HCT116 (cell line): Measurements from ENCODE around the gene METTL15. TPM values are rescaled to one million over a fixed set of nuclear protein-coding genes. Genes with fewer than 3 reads are reported as not detected.

Experiments used
- ATAC-seq: fragments of 200-7000 bp; cut with Tn5 transposase; 2 replicates; pipeline ENCODE4 v1.9.1; 2020; ENCODE audit warnings: mild to moderate bottlenecking, moderate library complexity
- BruUV-seq: library from RNA; stranded (reverse); fragments of 400-500 nt; replicated peaks from 2 replicates; lab custom pipeline; 2021; lab: Mats Ljungman, UMichigan
- CTCF ChIA-PET: fragments of 300-600 bp; sonication (Branson Sonifier 250); formaldehyde crosslinking; loops from one replicate; lab custom pipeline; 2021; ENCODE audit warnings: antibody characterized with exemption; lab: Charles Lee
- POLR2A ChIA-PET: fragments of 300-600, 350-600 bp; sonication (Branson Sonifier 250); formaldehyde crosslinking; loops from one replicate; lab custom pipeline; 2021; ENCODE audit warnings: antibody characterized with exemption; lab: Charles Lee
- RAD21 ChIA-PET, 2 experiments: fragments of 300-600 bp; sonication (Branson Sonifier 250); formaldehyde crosslinking; loops; one replicate each; lab custom pipeline; 2023; ENCODE audit warnings: low total read pairs in 2 of 2; ENCODE audit not compliant: uncharacterized antibody in 2 of 2, unreplicated experiment in 2 of 2, low non-redundant PET in 1 of 2; lab: Charles Lee
- DNase-seq: peaks from one replicate; pipeline ENCODE4 v3.0.0-alpha.2; 2010; ENCODE audit warnings: low read depth, low spot score
- H2AFZ ChIP-seq: fragments of 200-600 bp; shearing (Covaris generic), sonication (generic); 2 replicates; pipeline ENCODE4 v1.6.1; 2017; ENCODE audit warnings: low read depth, mixed run types, mixed read lengths, antibody characterized with exemption, low read length; ENCODE audit not compliant: poor library complexity, severe bottlenecking
- H3K27ac ChIP-seq: 2 replicates; pipeline ENCODE4 v1.5.1; 2012; ENCODE audit warnings: low read depth, low read length
- H3K27me3 ChIP-seq: fragments of 200-600 bp; sonication (generic); 2 replicates; pipeline ENCODE4 v1.6.1; 2016; ENCODE audit warnings: mixed run types, low read length, mixed read lengths; ENCODE audit not compliant: insufficient read depth
- H3K36me3 ChIP-seq, 2 experiments: fragments of 200-500 bp in 1 of 2; fragments of 200-600 bp in 1 of 2; sonication (Bioruptor generic) in 1 of 2; sonication (generic) in 1 of 2; 2 replicates each; pipeline versions ENCODE4 v1.5.1 to v1.6.1; 2014 to 2016; ENCODE audit warnings: low read length in 2 of 2, inconsistent platforms in 1 of 2, mixed read lengths in 1 of 2, mixed run types in 1 of 2; ENCODE audit not compliant: insufficient read depth in 2 of 2, control insufficient read depth in 1 of 2
- H3K4me1 ChIP-seq, 2 experiments: fragments of 200-600 bp in 1 of 2; sonication (generic) in 1 of 2; 2 replicates each; pipeline versions ENCODE4 v1.5.1 to v1.6.1; 2012 to 2017; ENCODE audit warnings: low read length in 2 of 2, inconsistent platforms in 1 of 2, mild to moderate bottlenecking in 1 of 2, mixed read lengths in 1 of 2, mixed run types in 1 of 2, moderate library complexity in 1 of 2; ENCODE audit not compliant: insufficient read depth in 2 of 2, control insufficient read depth in 1 of 2
- H3K4me2 ChIP-seq: fragments of 200-600 bp; sonication (generic); 2 replicates; pipeline ENCODE4 v1.6.1; 2017; ENCODE audit warnings: mixed run types, low read length, mixed read lengths
- H3K4me3 ChIP-seq, 2 experiments: fragments of 200-600 bp in 1 of 2; sonication (generic) in 1 of 2; replicated peaks in 1 of 2; 2 replicates each; pipeline ENCODE4 v1.5.1; 2011 to 2016; ENCODE audit warnings: low read length in 2 of 2, control low read depth in 1 of 2, low read depth in 1 of 2, mild to moderate bottlenecking in 1 of 2, mixed read lengths in 1 of 2, mixed run types in 1 of 2
- H3K79me2 ChIP-seq: fragments of 200-600 bp; sonication (generic); 2 replicates; pipeline ENCODE4 v1.6.1; 2017; ENCODE audit warnings: mild to moderate bottlenecking, mixed run types, low read length, moderate library complexity, mixed read lengths; ENCODE audit not compliant: insufficient read depth
- H3K9ac ChIP-seq: fragments of 200-600 bp; sonication (generic); 2 replicates; pipeline ENCODE4 v1.6.1; 2016; ENCODE audit warnings: low read length, mixed read lengths
- H3K9me2 ChIP-seq: fragments of 200-600 bp; sonication (generic), shearing (Covaris generic); 2 replicates; pipeline ENCODE4 v1.6.1; 2017; ENCODE audit warnings: mixed run types, mild to moderate bottlenecking, moderate library complexity; ENCODE audit not compliant: insufficient read depth
- H3K9me3 ChIP-seq, 2 experiments: fragments of 200-500 bp in 1 of 2; fragments of 200-600 bp in 1 of 2; sonication (Bioruptor generic) in 1 of 2; sonication (generic) in 1 of 2; 2 replicates each; pipeline ENCODE4 v1.6.1; 2014 to 2017; ENCODE audit warnings: low read length in 2 of 2, mixed read lengths in 2 of 2, inconsistent platforms in 1 of 2, low read depth in 1 of 2, mild to moderate bottlenecking in 1 of 2, mixed run types in 1 of 2, moderate library complexity in 1 of 2; ENCODE audit not compliant: control insufficient read depth in 1 of 2, insufficient read depth in 1 of 2
- H4K20me1 ChIP-seq: fragments of 200-600 bp; sonication (generic), shearing (Covaris generic); 2 replicates; pipeline ENCODE4 v1.6.1; 2017; ENCODE audit warnings: mixed run types, mild to moderate bottlenecking, moderate library complexity; ENCODE audit not compliant: insufficient read depth
- CEBPB ChIP-seq: IDR thresholded peaks from 2 replicates; pipeline ENCODE4 v1.6.1; 2012; ENCODE audit warnings: low read depth
- ELF1 ChIP-seq: IDR thresholded peaks from 2 replicates; pipeline ENCODE4 v1.6.1; 2012; ENCODE audit warnings: low read depth, borderline replicate concordance
- EZH2 ChIP-seq: fragments of 200-600 bp; sonication (generic); IDR thresholded peaks from 2 replicates; pipeline ENCODE4 v1.6.1; 2017; ENCODE audit warnings: antibody characterized with exemption, mixed run types
- EZH2phosphoT487 ChIP-seq: fragments of 200-600 bp; IDR thresholded peaks from 2 replicates; pipeline ENCODE4 v1.6.1; 2018; ENCODE audit warnings: antibody characterized with exemption, borderline replicate concordance
- FOSL1 ChIP-seq: IDR thresholded peaks from 2 replicates; pipeline ENCODE4 v1.6.1; 2012; ENCODE audit warnings: low read depth
- POLR2AphosphoS5 ChIP-seq: IDR thresholded peaks from 2 replicates; pipeline ENCODE4 v1.6.1; 2011; ENCODE audit warnings: mild to moderate bottlenecking, low read depth, low read length, moderate library complexity
- RAD21 ChIP-seq: IDR thresholded peaks from 2 replicates; pipeline ENCODE4 v1.6.1; 2012; ENCODE audit warnings: low read depth, mild to moderate bottlenecking
- SP1 ChIP-seq: IDR thresholded peaks from 2 replicates; pipeline ENCODE4 v1.6.1; 2012; ENCODE audit warnings: low read depth
- SRF ChIP-seq: IDR thresholded peaks from 2 replicates; pipeline ENCODE4 v1.6.1; 2012; ENCODE audit warnings: low read depth
- TCF7L2 ChIP-seq: IDR thresholded peaks from 2 replicates; pipeline ENCODE4 v1.7.0; 2011; ENCODE audit warnings: borderline replicate concordance, inconsistent platforms; ENCODE audit not compliant: insufficient read depth, insufficient read length; ENCODE audit errors: extremely low read depth
- YY1 ChIP-seq: IDR thresholded peaks from 2 replicates; pipeline ENCODE4 v1.6.1; 2011; ENCODE audit warnings: low read length, low read depth, moderate library complexity, mild to moderate bottlenecking; ENCODE audit not compliant: insufficient replicate concordance; ENCODE audit errors: extremely low read depth
- ZFX ChIP-seq: fragments of 450-650 bp; IDR thresholded peaks from 2 replicates; pipeline ENCODE4 v1.6.1; 2017
- intact Hi-C: fragments of 100-400 bp; cut with micrococcal nuclease; formaldehyde crosslinking; loops from 2 replicates; pipeline ENCODE4 v1.10.0; 2022
- total RNA-seq: library from RNA; stranded (reverse); gene quantifications from one replicate; pipeline ENCODE4 v1.2.1, GENCODE V29; 2021; ENCODE audit not compliant: unreplicated experiment
- TF ChIP-seq, protein P1 (sequence below): IDR thresholded peaks from 2 replicates; pipeline ENCODE4 v1.6.1; 2012
- TF ChIP-seq, protein P2 (sequence below): IDR thresholded peaks from 2 replicates; pipeline ENCODE4 v1.6.1; 2012; ENCODE audit warnings: low read depth
- TF ChIP-seq, protein P3 (sequence below), 3 experiments: fragments of 200-600 bp in 1 of 3; sonication (generic) in 1 of 3; IDR thresholded peaks in 2 of 3; conservative IDR thresholded peaks in 1 of 3; 2 replicates each; pipeline ENCODE4 v1.5.1; 2012 to 2017; ENCODE audit warnings: low read depth in 2 of 3, low read length in 2 of 3, antibody characterized with exemption in 1 of 3, borderline replicate concordance in 1 of 3, control low read depth in 1 of 3, mild to moderate bottlenecking in 1 of 3, mixed read lengths in 1 of 3, mixed run types in 1 of 3, moderate library complexity in 1 of 3; ENCODE audit not compliant: insufficient read depth in 1 of 3

Gene METTL15
- total RNA-seq, 1 experiment from 2014 or later: 25.3 TPM

DNA sequence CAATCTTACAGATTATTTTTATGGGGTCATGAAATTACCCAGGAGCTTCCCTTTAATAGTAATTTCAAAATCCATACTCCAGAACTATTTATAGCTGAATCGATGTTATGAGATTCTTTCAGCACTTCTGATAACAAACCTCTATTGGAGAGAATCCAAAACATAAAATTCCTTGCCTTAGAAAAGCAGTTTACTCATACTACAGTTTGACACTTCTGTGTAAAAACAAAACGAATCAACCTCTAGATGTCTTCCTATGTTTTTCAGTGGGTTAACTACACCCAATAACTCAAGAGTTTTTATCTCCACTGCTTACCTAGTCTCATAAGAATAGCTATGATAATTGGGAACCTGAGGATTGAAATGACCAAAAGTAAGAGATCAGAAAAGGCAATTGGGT lies 35.9 kb upstream of the METTL15 start:
- TF ChIP-seq TCF7L2 (no peak), CEBPB (no peak), POLR2AphosphoS5 (no peak), YY1 (no peak), EZH2 (no peak), FOSL1 (no peak), ELF1 (no peak), SRF (no peak), SP1 (no peak), ZFX (no peak), EZH2phosphoT487 (no peak), RAD21 (no peak)
- TF ChIP-seq, protein P1, sequence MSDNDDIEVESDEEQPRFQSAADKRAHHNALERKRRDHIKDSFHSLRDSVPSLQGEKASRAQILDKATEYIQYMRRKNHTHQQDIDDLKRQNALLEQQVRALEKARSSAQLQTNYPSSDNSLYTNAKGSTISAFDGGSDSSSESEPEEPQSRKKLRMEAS: no peak
- TF ChIP-seq, protein P2, sequence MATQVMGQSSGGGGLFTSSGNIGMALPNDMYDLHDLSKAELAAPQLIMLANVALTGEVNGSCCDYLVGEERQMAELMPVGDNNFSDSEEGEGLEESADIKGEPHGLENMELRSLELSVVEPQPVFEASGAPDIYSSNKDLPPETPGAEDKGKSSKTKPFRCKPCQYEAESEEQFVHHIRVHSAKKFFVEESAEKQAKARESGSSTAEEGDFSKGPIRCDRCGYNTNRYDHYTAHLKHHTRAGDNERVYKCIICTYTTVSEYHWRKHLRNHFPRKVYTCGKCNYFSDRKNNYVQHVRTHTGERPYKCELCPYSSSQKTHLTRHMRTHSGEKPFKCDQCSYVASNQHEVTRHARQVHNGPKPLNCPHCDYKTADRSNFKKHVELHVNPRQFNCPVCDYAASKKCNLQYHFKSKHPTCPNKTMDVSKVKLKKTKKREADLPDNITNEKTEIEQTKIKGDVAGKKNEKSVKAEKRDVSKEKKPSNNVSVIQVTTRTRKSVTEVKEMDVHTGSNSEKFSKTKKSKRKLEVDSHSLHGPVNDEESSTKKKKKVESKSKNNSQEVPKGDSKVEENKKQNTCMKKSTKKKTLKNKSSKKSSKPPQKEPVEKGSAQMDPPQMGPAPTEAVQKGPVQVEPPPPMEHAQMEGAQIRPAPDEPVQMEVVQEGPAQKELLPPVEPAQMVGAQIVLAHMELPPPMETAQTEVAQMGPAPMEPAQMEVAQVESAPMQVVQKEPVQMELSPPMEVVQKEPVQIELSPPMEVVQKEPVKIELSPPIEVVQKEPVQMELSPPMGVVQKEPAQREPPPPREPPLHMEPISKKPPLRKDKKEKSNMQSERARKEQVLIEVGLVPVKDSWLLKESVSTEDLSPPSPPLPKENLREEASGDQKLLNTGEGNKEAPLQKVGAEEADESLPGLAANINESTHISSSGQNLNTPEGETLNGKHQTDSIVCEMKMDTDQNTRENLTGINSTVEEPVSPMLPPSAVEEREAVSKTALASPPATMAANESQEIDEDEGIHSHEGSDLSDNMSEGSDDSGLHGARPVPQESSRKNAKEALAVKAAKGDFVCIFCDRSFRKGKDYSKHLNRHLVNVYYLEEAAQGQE: no peak
- TF ChIP-seq, protein P3, sequence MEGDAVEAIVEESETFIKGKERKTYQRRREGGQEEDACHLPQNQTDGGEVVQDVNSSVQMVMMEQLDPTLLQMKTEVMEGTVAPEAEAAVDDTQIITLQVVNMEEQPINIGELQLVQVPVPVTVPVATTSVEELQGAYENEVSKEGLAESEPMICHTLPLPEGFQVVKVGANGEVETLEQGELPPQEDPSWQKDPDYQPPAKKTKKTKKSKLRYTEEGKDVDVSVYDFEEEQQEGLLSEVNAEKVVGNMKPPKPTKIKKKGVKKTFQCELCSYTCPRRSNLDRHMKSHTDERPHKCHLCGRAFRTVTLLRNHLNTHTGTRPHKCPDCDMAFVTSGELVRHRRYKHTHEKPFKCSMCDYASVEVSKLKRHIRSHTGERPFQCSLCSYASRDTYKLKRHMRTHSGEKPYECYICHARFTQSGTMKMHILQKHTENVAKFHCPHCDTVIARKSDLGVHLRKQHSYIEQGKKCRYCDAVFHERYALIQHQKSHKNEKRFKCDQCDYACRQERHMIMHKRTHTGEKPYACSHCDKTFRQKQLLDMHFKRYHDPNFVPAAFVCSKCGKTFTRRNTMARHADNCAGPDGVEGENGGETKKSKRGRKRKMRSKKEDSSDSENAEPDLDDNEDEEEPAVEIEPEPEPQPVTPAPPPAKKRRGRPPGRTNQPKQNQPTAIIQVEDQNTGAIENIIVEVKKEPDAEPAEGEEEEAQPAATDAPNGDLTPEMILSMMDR (IDR thresholded peaks at IDR 0.05 in 2 of 3, conservative IDR thresholded peaks at IDR 0.05 in 1 of 3; ENCODE audit: borderline replicate concordance in 1 of 3, insufficient read depth in 1 of 3, low read depth in 2 of 3, low read length in 2 of 3): no peak
- intact Hi-C loops: no loop called here

More for the DNA sequence above, 35.9 kb upstream of the METTL15 start:
- ATAC-seq (no peak), DNase-seq (no peak)
- Histone ChIP-seq H3K9ac (no peak overlapping the region), H4K20me1 (no peaks in the 10 kb centered on the region), H3K27ac (peak overlapping the region; percentile 23; the same call in 1 of the 2 replicates), H3K79me2 (peaks cover 26% of the 10 kb centered on the region), H3K4me2 (no peak overlapping the region), H3K36me3 (peaks cover 19 to 31% of the 10 kb centered on the region in 2 experiments), H3K4me1 (peaks cover 14 to 27% of the 10 kb centered on the region in 2 experiments; a peak in 3 of 4 replicates), H3K27me3 (no peaks in the 10 kb centered on the region), H2AFZ (no peak overlapping the region), H3K9me2 (no peaks in the 10 kb centered on the region), H3K4me3 (no peak overlapping the region), H3K9me3 (no peaks in the 10 kb centered on the region)
- CTCF ChIA-PET: no interaction called here
- POLR2A ChIA-PET: interaction anchor here (1.1 kb wide), 1 partner anchor 11 kb away, joined by 4 read pairs; no protein-coding TSS in a partner anchor
- no TSS peak for BruUV-seq
- RAD21 ChIA-PET: no interaction called here
